Measurements from ENCODE around the gene EDAR.

EDAR gene

DNA sequence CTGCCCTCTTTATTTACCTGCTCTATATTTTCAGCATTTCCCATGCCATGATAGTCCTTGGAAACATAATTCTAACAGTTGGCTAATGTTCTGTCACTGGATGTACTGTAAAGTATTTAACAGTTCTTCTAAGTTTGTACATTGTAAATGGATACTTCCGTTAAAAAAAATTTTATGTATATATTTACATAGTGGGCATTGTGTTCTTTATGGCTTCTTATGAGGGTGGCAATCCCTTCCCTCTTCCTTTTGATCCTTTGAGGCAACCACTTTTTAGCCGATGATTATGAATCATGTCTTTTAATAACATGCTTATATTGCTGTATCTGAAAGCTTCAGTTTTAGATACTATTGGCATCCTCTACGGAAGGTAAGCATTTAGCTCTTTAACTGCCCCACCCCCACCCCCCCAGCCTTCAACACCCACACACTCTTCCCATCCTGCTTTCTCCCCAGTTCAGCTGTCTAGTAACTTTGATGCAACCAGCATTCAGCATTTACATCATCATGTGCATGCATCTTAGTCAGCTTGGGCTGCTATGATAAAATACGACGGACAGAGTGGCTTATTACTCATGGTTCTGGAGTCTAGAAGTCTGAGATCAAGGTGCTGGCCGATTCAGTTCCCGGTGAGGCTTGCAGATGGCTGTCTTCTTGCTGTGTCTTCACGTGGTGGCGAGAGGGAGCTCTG is 21.0 kb upstream of the EDAR start:
- in situ Hi-C loops (cut with HindIII; ENCODE audit: low sequenced_read_pairs), result loop anchor here (5.0 kb wide), 1 partner anchor 92 kb away; no protein-coding TSS in a partner anchor
- no peak for DNase-seq (ENCODE audit: low read depth)
- H3K4me3 ChIP-seq (ENCODE audit: low read depth, low read length), result no peak overlapping the region
- TF ChIP-seq, protein P1, sequence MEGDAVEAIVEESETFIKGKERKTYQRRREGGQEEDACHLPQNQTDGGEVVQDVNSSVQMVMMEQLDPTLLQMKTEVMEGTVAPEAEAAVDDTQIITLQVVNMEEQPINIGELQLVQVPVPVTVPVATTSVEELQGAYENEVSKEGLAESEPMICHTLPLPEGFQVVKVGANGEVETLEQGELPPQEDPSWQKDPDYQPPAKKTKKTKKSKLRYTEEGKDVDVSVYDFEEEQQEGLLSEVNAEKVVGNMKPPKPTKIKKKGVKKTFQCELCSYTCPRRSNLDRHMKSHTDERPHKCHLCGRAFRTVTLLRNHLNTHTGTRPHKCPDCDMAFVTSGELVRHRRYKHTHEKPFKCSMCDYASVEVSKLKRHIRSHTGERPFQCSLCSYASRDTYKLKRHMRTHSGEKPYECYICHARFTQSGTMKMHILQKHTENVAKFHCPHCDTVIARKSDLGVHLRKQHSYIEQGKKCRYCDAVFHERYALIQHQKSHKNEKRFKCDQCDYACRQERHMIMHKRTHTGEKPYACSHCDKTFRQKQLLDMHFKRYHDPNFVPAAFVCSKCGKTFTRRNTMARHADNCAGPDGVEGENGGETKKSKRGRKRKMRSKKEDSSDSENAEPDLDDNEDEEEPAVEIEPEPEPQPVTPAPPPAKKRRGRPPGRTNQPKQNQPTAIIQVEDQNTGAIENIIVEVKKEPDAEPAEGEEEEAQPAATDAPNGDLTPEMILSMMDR (IDR thresholded peaks at IDR 0.05; ENCODE audit: low read depth, low read length, missing control alignments), result no peak

DNA sequence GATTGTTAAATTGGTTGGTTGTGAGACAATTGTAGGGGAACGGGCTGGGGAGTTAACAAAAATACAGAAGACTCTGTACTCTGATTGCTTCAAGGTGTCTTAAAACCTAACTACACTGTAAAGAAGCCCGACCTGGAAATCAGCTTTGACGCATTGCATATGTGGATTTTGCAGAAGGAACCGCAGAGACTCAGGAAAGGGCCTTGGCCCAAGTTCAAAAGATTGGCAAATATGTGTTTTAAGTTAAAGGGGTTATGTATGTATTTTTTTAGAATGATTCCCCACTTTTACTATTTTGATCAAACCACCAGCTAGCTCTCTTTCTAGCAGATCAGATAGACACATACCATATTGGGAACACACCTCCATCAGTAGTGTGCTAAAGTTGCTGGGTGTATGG is 18.0 kb upstream of the EDAR start:
- no peak overlapping the region for H3K4me3 ChIP-seq (ENCODE audit: low read depth, low read length)
- in situ Hi-C loops (cut with HindIII; ENCODE audit: low sequenced_read_pairs), result no loop called here
- no peak for DNase-seq (ENCODE audit: low read depth)
- TF ChIP-seq, protein P1 (IDR thresholded peaks at IDR 0.05; ENCODE audit: low read depth, low read length, missing control alignments), result no peak

DNA sequence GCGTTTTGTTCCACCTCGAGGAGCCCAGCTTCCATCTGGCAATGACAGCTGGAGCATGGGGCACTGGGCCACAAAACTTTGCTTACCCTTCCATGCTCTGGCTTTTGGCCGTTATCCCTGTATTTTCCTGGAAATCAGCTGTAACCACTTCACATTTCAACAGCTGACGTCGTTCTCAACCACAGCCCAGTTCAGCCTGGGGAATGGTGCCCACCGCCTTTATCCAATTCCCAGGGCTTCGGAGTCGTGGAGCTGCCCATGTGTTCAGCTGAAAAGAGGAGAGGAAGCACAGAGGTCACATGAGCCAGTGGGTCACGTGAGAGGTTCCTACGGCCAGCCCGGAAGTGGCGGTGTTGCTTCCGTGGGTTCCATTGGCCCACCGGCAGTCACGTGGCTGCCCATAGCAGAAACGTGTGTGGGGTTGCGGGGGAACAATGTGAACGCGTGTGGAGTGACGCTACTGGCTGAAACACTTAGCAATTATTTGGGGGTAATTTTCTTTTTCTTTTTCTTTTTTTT is 16.7 kb upstream of the EDAR start:
- peak; percentile 64 for DNase-seq (ENCODE audit: low read depth)
- H3K4me3 ChIP-seq (ENCODE audit: low read depth, low read length), result no peak overlapping the region
- in situ Hi-C loops (cut with HindIII; ENCODE audit: low sequenced_read_pairs), result no loop called here
- TF ChIP-seq, protein P1 (IDR thresholded peaks at IDR 0.05; ENCODE audit: low read depth, low read length, missing control alignments), result no peak

DNA sequence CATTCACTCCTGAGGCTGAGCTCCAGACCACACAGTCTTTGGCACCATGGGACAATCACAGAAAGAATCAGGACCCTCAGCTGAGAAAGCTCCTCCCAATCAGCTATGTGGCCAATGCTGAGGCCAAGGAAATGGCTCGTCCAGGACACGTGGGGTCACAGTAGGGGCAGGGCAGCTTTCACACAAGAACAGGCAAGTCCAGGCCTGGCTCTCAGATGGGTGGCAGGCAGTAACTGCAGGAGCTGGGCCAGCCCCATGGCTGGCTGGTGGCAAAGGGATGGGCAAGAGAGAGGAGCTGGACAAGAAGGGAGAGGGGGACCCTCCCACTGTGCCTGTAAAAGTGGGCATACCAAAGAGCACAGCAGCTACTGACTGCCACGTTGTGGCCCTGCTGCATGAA is 12.2 kb upstream of the EDAR start:
- no peak for DNase-seq (ENCODE audit: low read depth)
- in situ Hi-C loops (cut with HindIII; ENCODE audit: low sequenced_read_pairs), result no loop called here
- TF ChIP-seq, protein P1 (IDR thresholded peaks at IDR 0.05; ENCODE audit: low read depth, low read length, missing control alignments), result no peak
- no peak overlapping the region for H3K4me3 ChIP-seq (ENCODE audit: low read depth, low read length)

DNA sequence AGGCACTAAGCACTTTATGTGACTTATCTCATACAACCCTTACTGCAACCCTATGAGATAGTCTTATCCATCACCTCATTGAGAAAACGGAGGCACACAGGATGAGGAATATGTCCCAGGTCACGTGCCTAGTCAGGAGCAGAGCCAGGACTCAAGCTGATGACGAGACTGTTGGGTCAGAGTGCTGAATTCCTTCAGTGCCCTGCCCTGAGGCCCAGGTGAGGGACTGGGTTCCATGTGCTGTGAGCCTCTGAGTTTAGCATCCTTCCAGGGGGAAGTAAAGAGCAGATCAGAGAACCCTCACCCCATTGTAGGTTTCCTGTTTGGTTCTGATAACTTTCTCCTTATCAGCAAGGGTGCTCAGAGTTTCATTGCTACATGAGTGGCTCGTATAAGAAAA is 11.7 kb upstream of the EDAR start:
- no peak overlapping the region for H3K4me3 ChIP-seq (ENCODE audit: low read depth, low read length)
- DNase-seq (ENCODE audit: low read depth), result no peak
- TF ChIP-seq, protein P1 (IDR thresholded peaks at IDR 0.05; ENCODE audit: low read depth, low read length, missing control alignments), result no peak
- in situ Hi-C loops (cut with HindIII; ENCODE audit: low sequenced_read_pairs), result no loop called here

DNA sequence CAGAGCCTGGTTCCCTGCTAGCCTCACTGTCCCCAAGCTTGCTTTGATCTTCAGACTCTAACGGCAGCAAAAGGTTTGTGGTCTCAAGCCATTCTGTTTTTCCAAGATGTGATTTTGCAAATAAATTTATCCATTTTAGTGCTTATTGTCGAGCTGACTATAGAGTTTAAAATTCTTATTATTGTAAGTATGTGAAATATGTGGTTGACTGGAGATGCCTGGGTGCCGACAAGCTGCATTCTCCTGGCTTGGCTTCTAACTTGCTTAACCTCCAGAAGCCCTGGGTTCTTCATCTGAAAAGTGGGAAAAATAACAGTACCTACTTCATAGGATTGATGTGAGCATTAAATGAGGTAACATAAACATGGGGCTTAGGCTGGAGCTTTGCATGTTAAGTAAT is 9.9 kb upstream of the EDAR start:
- no peak overlapping the region for H3K4me3 ChIP-seq (ENCODE audit: low read depth, low read length)
- TF ChIP-seq, protein P1 (IDR thresholded peaks at IDR 0.05; ENCODE audit: low read depth, low read length, missing control alignments), result no peak
- no peak for DNase-seq (ENCODE audit: low read depth)
- in situ Hi-C loops (cut with HindIII; ENCODE audit: low sequenced_read_pairs), result no loop called here
